ENCODE results near the gene ITIH4. TPM values are rescaled to one million over a fixed set of nuclear protein-coding genes. Genes with fewer than 3 reads are reported as not detected.

Gene ITIH4
- total RNA-seq, 2 donors from 2014 or later = 6.0 to 6.2 TPM

GRCh38 chr3:52816199-52816598 is 14.3 kb downstream of the ITIH4 start:
- Histone ChIP-seq H3K27me3 (ENCODE audit: control insufficient read depth, insufficient read depth, low read length, poor library complexity, severe bottlenecking) (no peaks in the 10 kb centered on the region), H3K4me1 (ENCODE audit: control insufficient read depth, insufficient read depth, low read length) (peaks cover 3% of the 10 kb centered on the region), H3K4me3 (ENCODE audit: low read length) (no peak overlapping the region), H3K36me3 (ENCODE audit: control insufficient read depth, insufficient read depth, low read length) (no peaks in the 10 kb centered on the region), H3K9ac (ENCODE audit: extremely low read depth, low read length, poor library complexity, severe bottlenecking) (no peak overlapping the region), H3K27ac (ENCODE audit: low read depth, low read length) (no peak overlapping the region), H3K9me3 (ENCODE audit: control insufficient read depth, low read length) (no peaks in the 10 kb centered on the region)
- Mint-ChIP-seq H3K36me3 (ENCODE audit: low read depth) (no peaks in the 10 kb centered on the region), H3K4me3 (no peak overlapping the region), H3K9me3 (no peaks in the 10 kb centered on the region), H3K4me1 (peaks cover 1% of the 10 kb centered on the region), H3K27me3 (ENCODE audit: insufficient read depth) (peaks cover 2% of the 10 kb centered on the region), H3K27ac (no peak overlapping the region)
- WGBS, 2 experiments (ENCODE audit: insufficient coverage in 1 of 2, insufficient read length in 1 of 2) = 93 to 100% methylated on average over 3 to 6 of the region's 6 CpGs
- TF ChIP-seq CTCF (conservative IDR thresholded peaks at IDR 0.05) = no peak
- no peak for DNase-seq

GRCh38 chr3:52813810-52814209 is 16.7 kb downstream of the ITIH4 start:
- H3K27ac Mint-ChIP-seq = no peak overlapping the region
- H3K27me3 Mint-ChIP-seq (ENCODE audit: insufficient read depth) = peaks cover 10% of the 10 kb centered on the region
- Histone ChIP-seq H3K27me3 (ENCODE audit: control insufficient read depth, insufficient read depth, low read length, poor library complexity, severe bottlenecking) (no peaks in the 10 kb centered on the region), H3K36me3 (ENCODE audit: control insufficient read depth, insufficient read depth, low read length) (no peaks in the 10 kb centered on the region), H3K4me3 (ENCODE audit: low read length) (no peak overlapping the region), H3K27ac (ENCODE audit: low read depth, low read length) (no peak overlapping the region), H3K9me3 (ENCODE audit: control insufficient read depth, low read length) (no peaks in the 10 kb centered on the region), H3K9ac (ENCODE audit: extremely low read depth, low read length, poor library complexity, severe bottlenecking) (no peak overlapping the region), H3K4me1 (ENCODE audit: control insufficient read depth, insufficient read depth, low read length) (no peaks in the 10 kb centered on the region)
- no peak for TF ChIP-seq CTCF (conservative IDR thresholded peaks at IDR 0.05)
- DNase-seq = no peak
- H3K36me3 Mint-ChIP-seq (ENCODE audit: low read depth) = no peaks in the 10 kb centered on the region
- H3K4me3 Mint-ChIP-seq = no peak overlapping the region
- no peaks in the 10 kb centered on the region for H3K9me3 Mint-ChIP-seq
- H3K4me1 Mint-ChIP-seq = no peaks in the 10 kb centered on the region
- 83 to 88% methylated on average over 7 to 8 of the region's 8 CpGs for WGBS, 2 experiments (ENCODE audit: insufficient coverage in 1 of 2, insufficient read length in 1 of 2)

DNA sequence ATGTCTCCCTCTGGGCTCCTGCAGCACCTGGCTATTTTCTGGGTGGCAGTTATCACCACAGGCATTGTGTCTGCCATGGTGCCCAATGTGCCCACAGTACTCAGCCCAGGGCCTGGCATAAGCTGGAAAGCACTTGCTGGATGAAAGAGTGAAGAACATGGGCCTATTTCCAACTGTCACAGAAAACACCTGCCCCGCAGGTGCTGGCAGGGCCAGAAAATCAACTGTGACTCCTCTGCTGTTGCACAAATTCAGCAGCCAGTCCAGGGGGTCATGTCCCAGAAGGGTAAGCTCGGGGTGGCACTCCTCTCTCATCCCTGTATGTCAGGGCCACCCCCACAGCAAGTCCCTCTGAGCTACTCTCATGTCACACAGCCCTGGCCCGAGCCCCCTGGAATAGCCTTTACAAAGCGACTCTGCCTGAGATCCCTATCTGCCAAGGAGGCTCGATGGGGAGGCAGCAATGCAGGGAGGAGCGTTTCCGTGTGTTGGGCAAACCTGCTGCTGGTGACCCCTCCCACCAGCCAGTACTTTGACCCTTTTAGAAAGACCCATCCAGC is 18.9 kb downstream of the ITIH4 start:
- WGBS, 2 experiments (ENCODE audit: insufficient coverage in 1 of 2, insufficient read length in 1 of 2) = 89 to 90% methylated on average over 4 to 7 of the region's 7 CpGs
- Histone ChIP-seq H3K4me1 (ENCODE audit: control insufficient read depth, insufficient read depth, low read length) (no peaks in the 10 kb centered on the region), H3K27ac (ENCODE audit: low read depth, low read length) (no peak overlapping the region), H3K9me3 (ENCODE audit: control insufficient read depth, low read length) (no peaks in the 10 kb centered on the region), H3K4me3 (ENCODE audit: low read length) (no peak overlapping the region), H3K36me3 (ENCODE audit: control insufficient read depth, insufficient read depth, low read length) (no peaks in the 10 kb centered on the region), H3K27me3 (ENCODE audit: control insufficient read depth, insufficient read depth, low read length, poor library complexity, severe bottlenecking) (no peaks in the 10 kb centered on the region), H3K9ac (ENCODE audit: extremely low read depth, low read length, poor library complexity, severe bottlenecking) (no peak overlapping the region)
- H3K9me3 Mint-ChIP-seq = no peaks in the 10 kb centered on the region
- no peak overlapping the region for H3K27ac Mint-ChIP-seq
- no peak overlapping the region for H3K4me3 Mint-ChIP-seq
- peaks cover 12% of the 10 kb centered on the region for H3K27me3 Mint-ChIP-seq (ENCODE audit: insufficient read depth)
- no peaks in the 10 kb centered on the region for H3K4me1 Mint-ChIP-seq
- H3K36me3 Mint-ChIP-seq (ENCODE audit: low read depth) = no peaks in the 10 kb centered on the region
- no peak for DNase-seq
- TF ChIP-seq CTCF (conservative IDR thresholded peaks at IDR 0.05) = no peak
